Measurements from ENCODE around the gene PIK3AP1.
"Not testable (repeated sequence)": the region's sequence is repeated elsewhere in the genome, so short reads cannot be mapped to it uniquely, and the experiment has no call there.

The PIK3AP1 gene

DNA sequence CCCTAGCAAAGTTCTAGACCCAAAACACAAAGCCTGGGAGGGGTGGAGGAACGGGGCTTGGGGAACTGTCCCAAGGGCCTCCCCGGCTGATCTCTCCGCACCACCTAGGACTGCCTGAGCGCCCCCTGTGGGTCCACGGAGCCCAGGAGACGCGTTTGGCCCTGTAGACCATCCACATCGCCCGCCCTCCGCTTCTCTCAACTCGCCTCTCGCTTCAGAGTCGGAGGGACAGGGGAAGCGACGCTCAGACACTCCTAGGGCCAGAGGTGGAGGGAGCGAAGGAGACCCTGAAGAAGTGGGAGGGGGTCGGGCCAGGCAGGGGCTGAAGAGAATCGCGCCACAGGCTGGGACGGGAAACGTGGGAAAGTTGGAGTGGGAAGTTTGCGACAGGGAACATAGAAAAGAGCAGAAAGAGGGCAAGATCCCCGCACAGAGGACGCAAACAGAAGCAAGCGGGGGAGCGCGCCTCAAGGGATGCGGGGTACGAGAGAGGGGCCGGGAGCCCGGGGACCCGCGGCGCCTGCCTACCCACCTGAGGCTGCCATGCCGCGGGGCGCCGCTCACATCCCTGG lies 378 bp downstream of the PIK3AP1 start:
- DNase-seq (ENCODE audit: low read depth) = peak; percentile 43

DNA sequence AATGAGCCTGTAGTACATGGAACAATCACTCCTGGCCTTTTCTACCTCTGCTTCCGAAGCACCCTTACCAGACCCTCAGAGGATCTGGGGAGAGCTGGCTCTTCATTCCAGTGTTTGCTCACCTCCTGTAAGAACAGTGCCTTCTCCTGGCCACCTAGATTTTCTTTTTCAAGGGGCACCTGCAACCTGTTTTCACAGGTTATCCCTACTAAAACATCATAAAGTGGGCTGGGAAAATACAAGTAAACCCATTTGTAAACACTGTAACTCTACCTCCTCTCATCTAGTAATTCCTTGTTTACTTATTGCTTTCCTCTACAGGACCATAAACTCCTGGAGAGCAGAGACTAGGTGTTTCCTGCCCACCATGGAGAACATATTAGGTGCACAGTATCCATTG lies 1.1 kb downstream of the PIK3AP1 start:
- DNase-seq (ENCODE audit: low read depth) = no peak

GRCh38 chr10:96718304-96718990 lies 1.9 kb downstream of the PIK3AP1 start:
- no peak for DNase-seq (ENCODE audit: low read depth)

GRCh38 chr10:96716390-96716789 lies 3.9 kb downstream of the PIK3AP1 start:
- DNase-seq (ENCODE audit: low read depth) = no peak

GRCh38 chr10:96714746-96715255 lies 5.5 kb downstream of the PIK3AP1 start:
- DNase-seq (ENCODE audit: low read depth) = no peak

- DNase-seq (ENCODE audit: low read depth) = no peak
These were observed 6.2 kb downstream of the PIK3AP1 start for GRCh38 chr10:96714031-96714590.

DNA sequence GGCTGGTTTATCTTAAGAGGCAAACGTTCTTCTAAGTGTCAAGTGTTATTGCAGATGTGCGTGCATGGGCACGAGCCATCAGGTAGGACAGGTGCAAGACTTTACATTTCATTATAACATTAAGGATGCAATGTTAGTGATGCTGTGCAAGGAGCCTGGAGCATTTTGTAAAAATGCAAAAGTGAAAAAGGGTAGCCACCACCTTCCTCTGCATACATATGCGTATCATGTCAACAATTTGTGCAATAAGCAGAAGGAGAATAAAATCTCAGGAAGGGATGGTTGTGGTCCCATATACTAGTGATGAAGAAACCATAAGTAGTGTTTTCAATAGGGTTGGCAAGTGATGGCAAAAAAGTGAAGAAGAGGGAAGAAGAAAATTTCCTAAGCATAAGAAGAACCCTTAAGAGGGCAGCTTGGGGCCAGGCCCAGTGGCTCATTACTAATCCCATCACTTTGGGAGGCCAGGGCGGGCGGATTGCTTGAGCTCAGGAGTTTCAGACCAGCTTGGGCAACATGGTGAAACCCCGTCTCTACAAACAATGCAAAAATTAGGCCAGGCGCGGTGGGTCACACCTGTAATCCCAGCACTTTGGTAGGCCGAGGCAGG lies 7.5 kb downstream of the PIK3AP1 start:
- no peak for DNase-seq (ENCODE audit: low read depth)

GRCh38 chr10:96711048-96711728 lies 9.1 kb downstream of the PIK3AP1 start:
- DNase-seq (ENCODE audit: low read depth) = no peak

GRCh38 chr10:96709525-96709924 lies 10.8 kb downstream of the PIK3AP1 start:
- DNase-seq (ENCODE audit: low read depth) = no peak

GRCh38 chr10:96708996-96709395 lies 11.3 kb downstream of the PIK3AP1 start:
- no peak for DNase-seq (ENCODE audit: low read depth)

DNA sequence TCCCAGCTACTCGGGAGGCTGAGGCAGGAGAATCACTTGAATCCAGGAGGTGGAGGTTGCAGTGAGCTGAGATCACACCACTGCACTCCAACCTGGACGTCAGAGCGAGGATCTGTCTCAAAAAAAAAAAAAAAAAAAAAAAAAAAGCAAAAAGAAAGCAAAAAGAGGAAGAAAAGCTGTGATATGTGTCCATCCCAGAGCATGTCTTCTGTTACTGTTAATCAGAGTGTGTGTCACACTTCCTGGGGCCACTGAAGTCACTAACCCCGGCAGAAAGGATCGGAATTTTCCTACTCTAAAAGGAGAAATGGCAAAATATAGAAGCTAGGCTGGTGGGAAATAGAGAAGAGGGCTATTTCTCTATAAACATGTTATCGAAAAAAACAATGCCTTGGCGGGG lies 11.9 kb downstream of the PIK3AP1 start:
- DNase-seq (ENCODE audit: low read depth) = no peak

- no peak for DNase-seq (ENCODE audit: low read depth)
These were observed 13.9 kb downstream of the PIK3AP1 start for GRCh38 chr10:96706331-96706853.

DNA sequence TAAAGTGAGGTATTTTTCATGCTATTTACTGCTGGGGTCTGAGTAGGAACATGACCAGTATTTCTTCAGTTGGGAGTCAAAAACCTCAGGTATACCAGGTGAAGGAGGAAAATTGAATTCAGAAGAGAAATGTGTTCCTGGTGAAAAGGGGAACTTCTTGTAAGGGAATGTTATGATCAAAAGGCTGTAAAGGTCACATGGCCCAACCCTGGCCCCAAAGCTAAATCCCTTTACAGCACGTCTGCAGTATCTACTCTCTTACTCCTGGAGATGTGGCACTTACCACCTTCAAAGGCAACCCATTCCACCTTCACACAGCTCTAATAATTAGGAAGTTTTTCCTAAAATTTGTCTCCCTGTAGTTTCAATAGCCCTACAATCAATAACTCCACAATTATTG lies 15.2 kb downstream of the PIK3AP1 start:
- DNase-seq (ENCODE audit: low read depth) = no peak

DNA sequence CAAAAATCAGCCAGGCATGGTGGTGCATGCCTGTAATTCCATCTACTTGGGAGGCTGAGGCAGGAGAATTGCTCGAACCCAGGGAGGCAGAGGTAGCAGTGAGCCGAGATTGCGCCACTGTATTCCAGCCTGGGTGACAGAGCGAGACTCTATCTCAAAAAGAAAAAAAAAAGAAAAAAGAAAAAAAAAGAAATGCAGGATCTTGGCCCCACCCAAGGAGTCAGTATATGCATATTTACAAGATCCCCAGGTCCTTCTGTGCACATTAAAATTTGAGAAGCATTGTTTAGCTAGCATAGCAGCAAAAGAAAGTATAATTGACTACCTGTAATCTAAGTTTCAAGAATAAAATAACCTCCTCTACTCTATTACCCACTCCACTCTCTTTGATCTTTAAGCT lies 15.8 kb downstream of the PIK3AP1 start:
- no peak for DNase-seq (ENCODE audit: low read depth)

DNA sequence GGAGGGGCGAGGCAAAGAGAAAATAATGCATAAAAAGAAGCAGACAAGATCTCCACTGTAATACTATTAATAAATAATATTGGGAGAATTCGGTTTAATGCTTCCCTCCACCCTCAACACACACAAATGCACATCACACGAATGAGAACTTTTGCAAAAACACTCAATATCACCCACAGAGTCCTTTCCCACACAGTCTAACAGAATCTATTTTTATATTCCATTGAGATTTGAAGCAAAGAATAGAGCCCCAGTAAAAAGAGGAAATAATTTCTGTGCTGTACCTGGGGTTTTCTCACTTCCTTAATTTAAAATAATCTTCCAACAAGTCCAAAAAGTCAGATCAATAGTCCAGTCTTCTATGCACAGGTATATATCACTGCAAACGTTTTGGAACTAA lies 17.0 kb downstream of the PIK3AP1 start:
- DNase-seq (ENCODE audit: low read depth) = no peak

GRCh38 chr10:96701265-96701664 lies 19.0 kb downstream of the PIK3AP1 start:
- DNase-seq (ENCODE audit: low read depth) = no peak

- no peak for DNase-seq (ENCODE audit: low read depth)
These were observed 19.8 kb downstream of the PIK3AP1 start for GRCh38 chr10:96700374-96701099.

DNA sequence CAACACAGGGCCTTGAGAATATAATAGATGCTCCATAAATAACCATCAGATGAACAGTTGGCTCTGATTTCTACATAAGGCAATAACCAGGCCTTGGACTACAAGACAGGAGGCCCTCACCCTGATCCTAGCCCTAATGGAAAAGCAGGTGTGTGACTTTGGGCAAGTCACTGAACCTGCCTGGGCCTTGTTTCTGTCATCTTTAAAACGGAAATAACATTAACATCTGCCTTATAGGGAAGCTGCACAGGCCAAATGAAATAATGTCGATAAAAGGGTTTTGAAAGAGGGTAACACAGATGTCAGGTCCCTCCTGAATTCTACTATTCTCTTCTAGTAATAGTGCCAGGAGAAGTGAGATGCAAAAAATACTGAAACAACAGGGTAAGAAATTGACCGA lies 20.7 kb downstream of the PIK3AP1 start:
- DNase-seq (ENCODE audit: low read depth) = no peak

DNA sequence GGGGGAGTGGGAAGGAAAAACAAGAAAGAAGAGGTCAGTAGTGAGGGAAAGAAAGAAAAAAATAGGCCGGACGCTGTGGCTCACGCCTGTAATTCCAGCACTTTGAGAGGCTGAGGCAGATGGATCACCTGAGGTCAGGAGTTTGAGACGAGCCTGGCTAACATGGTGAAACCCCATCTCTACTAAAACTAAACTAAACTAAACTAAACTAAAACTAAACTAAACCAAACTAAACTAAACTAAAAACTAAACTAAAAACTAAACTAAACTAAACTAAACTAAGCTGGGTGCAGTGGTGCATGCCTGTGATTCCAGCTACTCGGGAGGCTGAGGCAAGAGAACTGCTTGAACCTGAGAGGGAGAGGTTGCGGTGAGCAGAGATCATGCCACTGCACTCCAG lies 22.0 kb downstream of the PIK3AP1 start:
- not testable (repeated sequence) for DNase-seq (ENCODE audit: low read depth)

- no peak for DNase-seq (ENCODE audit: low read depth)
These were observed 22.9 kb downstream of the PIK3AP1 start for GRCh38 chr10:96697438-96697837.

GRCh38 chr10:96696845-96697425 lies 23.4 kb downstream of the PIK3AP1 start:
- DNase-seq (ENCODE audit: low read depth) = no peak

Data from activated T-cell treated with anti-CD3 and anti-CD28 coated beads for 24 hours (primary cell).